Measurements from ENCODE around the gene GPR83. TPM values are rescaled to one million over a fixed set of nuclear protein-coding genes. Genes with fewer than 3 reads are reported as not detected.

Gene GPR83
- total and polyA plus RNA-seq, 12 donors = 0.03 to 0.32 (median 0.13) TPM; not detected in 3

DNA sequence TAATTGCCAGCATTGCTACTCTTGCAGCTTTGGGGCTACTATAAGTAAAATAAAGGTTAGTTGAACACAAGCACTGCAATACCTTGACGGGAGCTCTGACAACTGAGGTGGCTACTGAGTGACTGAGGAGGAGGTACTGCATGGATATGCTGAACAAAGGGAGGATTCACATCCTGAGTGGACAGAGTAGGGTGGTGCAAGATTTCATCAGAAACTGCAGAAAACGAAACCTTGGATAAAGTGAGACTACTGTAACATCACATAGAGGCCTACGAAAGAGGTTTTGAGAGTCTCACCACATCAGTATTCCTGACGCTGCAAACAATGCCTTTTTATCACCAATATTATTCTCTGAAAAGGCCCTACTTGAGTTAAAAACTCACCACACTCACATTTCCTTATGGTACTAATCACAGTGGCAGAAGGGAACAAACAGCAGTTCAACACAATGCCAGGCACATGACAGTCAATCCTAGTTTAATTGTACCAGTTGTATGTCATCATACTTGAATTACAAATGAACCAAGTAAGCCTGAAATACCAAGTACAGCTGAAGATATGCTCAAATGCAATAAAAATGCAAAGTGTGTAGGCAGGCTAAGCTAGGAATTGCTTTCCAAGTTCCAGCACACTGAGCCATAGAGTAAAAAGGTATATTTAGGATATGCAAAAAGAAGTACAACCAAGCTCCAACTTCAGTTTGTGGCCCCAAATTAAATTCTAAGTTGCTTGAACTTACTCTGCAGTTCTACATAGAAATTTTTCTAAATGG, 4.0 kb upstream of the GPR83 start:
- TF ChIP-seq, protein P1, sequence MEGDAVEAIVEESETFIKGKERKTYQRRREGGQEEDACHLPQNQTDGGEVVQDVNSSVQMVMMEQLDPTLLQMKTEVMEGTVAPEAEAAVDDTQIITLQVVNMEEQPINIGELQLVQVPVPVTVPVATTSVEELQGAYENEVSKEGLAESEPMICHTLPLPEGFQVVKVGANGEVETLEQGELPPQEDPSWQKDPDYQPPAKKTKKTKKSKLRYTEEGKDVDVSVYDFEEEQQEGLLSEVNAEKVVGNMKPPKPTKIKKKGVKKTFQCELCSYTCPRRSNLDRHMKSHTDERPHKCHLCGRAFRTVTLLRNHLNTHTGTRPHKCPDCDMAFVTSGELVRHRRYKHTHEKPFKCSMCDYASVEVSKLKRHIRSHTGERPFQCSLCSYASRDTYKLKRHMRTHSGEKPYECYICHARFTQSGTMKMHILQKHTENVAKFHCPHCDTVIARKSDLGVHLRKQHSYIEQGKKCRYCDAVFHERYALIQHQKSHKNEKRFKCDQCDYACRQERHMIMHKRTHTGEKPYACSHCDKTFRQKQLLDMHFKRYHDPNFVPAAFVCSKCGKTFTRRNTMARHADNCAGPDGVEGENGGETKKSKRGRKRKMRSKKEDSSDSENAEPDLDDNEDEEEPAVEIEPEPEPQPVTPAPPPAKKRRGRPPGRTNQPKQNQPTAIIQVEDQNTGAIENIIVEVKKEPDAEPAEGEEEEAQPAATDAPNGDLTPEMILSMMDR (IDR thresholded peaks at IDR 0.05) = no peak
- Histone ChIP-seq H3K27me3 (peaks cover 0 to 28% (median 21%) of the 10 kb centered on the region in 7 donors), H3K27ac (no peak overlapping the region), H3K4me3 (no peak overlapping the region), H3K36me3 (no peaks in the 10 kb centered on the region), H3K4me1 (peaks cover 0 to 13% (median 6%) of the 10 kb centered on the region in 9 donors), H3K9me3 (peaks cover 0 to 12% (median 0%) of the 10 kb centered on the region in 11 donors)
- no peak for DNase-seq
- intact Hi-C loops (cut with DNase I) = no loop called here
- WGBS, 2 donors = 85 to 88% methylated on average over 4 of the region's 4 CpGs
- ATAC-seq = no peak

DNA sequence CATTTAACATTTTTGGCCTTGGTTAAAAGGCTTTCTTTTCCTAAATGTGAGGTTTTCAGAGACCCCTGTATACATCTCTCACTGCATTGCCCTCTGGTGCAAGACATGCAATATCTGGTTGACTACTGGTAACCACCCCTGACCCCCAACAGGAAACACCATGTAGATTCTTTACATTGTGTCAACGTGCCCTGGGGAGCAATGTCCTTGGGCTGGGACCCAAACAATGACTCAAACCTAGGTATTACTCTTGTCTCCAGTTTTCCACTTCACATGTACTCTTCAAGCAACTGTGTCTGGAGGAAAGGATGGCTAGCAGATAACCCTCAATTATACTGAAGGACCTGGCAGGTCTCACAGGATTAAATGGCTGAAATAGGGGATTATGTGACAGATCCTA, 1.1 kb upstream of the GPR83 start:
- WGBS, 2 donors = 24 to 30% methylated on average over 1 of the region's 1 CpG

DNA sequence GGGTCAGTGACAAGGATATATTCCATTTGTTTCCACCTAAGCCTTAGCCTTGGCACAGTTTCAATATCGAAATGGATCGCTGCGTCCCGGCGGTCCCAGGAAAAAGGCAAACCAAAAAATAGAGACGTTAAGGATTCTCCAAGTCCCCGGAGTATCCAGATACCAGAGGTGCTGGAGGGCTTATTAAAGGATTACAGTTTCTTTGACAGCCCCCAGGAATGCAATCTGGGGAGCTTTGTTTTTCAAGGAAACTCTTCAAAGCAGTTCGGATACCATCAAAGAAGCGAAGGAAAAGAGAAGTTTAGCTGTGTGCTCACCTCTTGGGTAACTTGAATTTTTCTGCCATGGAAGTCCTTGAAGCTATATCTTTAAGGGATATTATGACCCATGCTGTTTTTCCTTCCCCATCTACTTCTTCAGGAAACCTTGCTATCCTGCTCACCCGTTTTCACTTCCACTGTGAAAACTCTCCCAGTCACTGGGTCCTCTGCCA, 600 bp upstream of the GPR83 start:
- ATAC-seq (no peak), DNase-seq (no peak)
- WGBS, 2 donors = 17 to 27% methylated on average over 10 of the region's 10 CpGs
- intact Hi-C loops (cut with DNase I) = no loop called here
- Histone ChIP-seq H3K4me3 (peak overlapping the region in 9 of 10 donors; percentile 24 to 56 (median 49)), H3K9me3 (peaks cover 0 to 3% (median 0%) of the 10 kb centered on the region in 11 donors), H3K4me1 (peaks cover 0 to 13% (median 6%) of the 10 kb centered on the region in 9 donors), H3K27ac (no peak overlapping the region), H3K36me3 (no peaks in the 10 kb centered on the region), H3K27me3 (peaks cover 0 to 48% (median 40%) of the 10 kb centered on the region in 7 donors)
- TF ChIP-seq, protein P1 (IDR thresholded peaks at IDR 0.05) = no peak

More for the DNA sequence above, 1.1 kb upstream of the GPR83 start:
- TF ChIP-seq, protein P1 (IDR thresholded peaks at IDR 0.05) = no peak
- no peaks in the 10 kb centered on the region for H3K36me3 ChIP-seq
- H3K4me1 ChIP-seq = peaks cover 0 to 13% (median 6%) of the 10 kb centered on the region in 9 donors
- ATAC-seq (no peak), DNase-seq (no peak)
- peaks cover 0 to 6% (median 0%) of the 10 kb centered on the region in 11 donors for H3K9me3 ChIP-seq
- intact Hi-C loops (cut with DNase I) = no loop called here
- no peak overlapping the region for H3K27ac ChIP-seq
- H3K4me3 ChIP-seq = no peak overlapping the region
- H3K27me3 ChIP-seq = peaks cover 0 to 48% (median 40%) of the 10 kb centered on the region in 7 donors

DNA sequence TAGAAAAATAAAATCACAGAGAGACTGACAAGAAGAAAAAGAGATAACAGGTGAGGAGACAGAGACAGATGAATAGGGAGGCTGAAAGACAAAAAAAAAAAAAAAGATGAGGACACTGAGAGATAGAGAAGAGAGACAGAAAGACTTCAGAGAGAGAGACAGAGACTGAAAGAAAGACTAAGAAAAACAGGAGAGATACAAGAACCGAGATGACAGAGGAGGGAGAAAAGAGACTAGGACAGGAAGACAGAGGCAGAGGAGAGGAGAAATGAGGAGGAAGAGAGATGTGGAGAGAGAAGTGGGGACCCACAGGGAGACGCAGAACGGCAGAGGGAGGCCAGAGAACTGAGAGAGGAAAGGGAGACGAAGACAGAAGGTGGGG, 771 bp downstream of the GPR83 start:
- DNase-seq (no peak), ATAC-seq (no peak)
- TF ChIP-seq, protein P1 (IDR thresholded peaks at IDR 0.05) = no peak
- no peaks in the 10 kb centered on the region for H3K36me3 ChIP-seq
- H3K4me1 ChIP-seq = peaks cover 0 to 13% (median 6%) of the 10 kb centered on the region in 9 donors
- no peak overlapping the region for H3K27ac ChIP-seq
- H3K4me3 ChIP-seq = peak overlapping the region in 9 of 10 donors; percentile 24 to 56 (median 49)
- intact Hi-C loops (cut with DNase I) = no loop called here
- WGBS, 2 donors = 15 to 16% methylated on average over 4 of the region's 4 CpGs
- H3K9me3 ChIP-seq = no peaks in the 10 kb centered on the region
- H3K27me3 ChIP-seq = peaks cover 0 to 48% (median 40%) of the 10 kb centered on the region in 7 donors
